DOHH2 (cell line): ENCODE results near the gene GPHN.

Source experiments
- EZH2phosphoT487 ChIP-seq: fragments of 200-600 bp; sonication (generic); IDR thresholded peaks from 2 replicates; pipeline ENCODE4 v1.6.1; 2017; ENCODE audit warnings: borderline replicate concordance, mild to moderate bottlenecking, antibody characterized with exemption, low read length, moderate library complexity, mixed read lengths
- TF ChIP-seq, protein P1 (sequence below): fragments of 200-600 bp; sonication (generic); IDR thresholded peaks from one replicate; pipeline ENCODE4 v1.5.1; 2014; ENCODE audit warnings: antibody characterized with exemption, mild to moderate bottlenecking, low read depth, low read length; ENCODE audit not compliant: poor library complexity, severe bottlenecking

GRCh38 chr14:66643344-66643743, 135.4 kb downstream of the GPHN start:
- TF ChIP-seq, protein P1, sequence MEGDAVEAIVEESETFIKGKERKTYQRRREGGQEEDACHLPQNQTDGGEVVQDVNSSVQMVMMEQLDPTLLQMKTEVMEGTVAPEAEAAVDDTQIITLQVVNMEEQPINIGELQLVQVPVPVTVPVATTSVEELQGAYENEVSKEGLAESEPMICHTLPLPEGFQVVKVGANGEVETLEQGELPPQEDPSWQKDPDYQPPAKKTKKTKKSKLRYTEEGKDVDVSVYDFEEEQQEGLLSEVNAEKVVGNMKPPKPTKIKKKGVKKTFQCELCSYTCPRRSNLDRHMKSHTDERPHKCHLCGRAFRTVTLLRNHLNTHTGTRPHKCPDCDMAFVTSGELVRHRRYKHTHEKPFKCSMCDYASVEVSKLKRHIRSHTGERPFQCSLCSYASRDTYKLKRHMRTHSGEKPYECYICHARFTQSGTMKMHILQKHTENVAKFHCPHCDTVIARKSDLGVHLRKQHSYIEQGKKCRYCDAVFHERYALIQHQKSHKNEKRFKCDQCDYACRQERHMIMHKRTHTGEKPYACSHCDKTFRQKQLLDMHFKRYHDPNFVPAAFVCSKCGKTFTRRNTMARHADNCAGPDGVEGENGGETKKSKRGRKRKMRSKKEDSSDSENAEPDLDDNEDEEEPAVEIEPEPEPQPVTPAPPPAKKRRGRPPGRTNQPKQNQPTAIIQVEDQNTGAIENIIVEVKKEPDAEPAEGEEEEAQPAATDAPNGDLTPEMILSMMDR = no peak
- TF ChIP-seq EZH2phosphoT487 = no peak
